ENCODE measurements around the gene MPZL3.
A peak's percentile ranks its signal among the peaks of the same experiment; 100 is the strongest.

Gene MPZL3

DNA sequence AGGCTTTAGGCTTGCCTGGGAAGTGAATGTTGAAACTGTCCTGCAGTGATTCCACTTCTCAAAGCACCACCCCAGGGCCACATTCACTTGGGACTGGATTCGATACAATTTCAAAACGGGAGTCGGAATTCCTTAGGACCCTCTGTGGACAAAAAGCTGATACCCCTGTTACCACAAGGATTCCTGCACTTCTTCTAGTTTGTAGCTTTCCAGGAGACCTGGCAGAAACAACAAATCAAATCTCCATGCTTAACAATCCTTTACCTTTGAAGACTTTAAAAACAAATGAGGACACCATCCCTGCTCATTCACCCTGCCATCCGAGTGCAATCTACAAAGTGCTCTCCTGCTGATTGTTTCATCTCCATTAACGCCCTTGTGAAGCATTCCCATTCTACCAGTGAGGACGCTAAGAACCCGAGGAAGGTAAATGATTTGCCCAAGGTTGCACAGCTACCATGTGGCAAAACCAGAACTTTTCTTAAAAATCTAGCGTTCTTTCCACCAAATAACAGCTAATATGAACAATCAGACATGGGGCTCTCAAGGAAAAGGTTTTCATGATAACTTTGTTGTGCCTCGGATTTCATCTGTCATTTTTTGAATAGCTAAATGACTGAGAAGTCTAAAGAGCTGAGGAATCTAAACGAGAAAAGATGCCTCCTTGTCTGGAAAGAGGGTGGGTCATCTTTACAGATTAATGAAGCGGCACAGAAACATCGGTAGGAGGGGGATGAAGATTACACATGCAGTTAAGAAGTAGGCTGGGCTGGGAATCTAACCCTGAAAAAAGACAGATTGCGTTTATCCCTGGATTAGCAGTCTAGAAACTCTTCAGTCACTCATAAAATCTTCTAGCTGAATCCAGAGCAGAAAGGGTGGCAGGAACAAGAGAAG, 12.7 kb upstream of the MPZL3 start:
- DNase-seq: no peak

DNA sequence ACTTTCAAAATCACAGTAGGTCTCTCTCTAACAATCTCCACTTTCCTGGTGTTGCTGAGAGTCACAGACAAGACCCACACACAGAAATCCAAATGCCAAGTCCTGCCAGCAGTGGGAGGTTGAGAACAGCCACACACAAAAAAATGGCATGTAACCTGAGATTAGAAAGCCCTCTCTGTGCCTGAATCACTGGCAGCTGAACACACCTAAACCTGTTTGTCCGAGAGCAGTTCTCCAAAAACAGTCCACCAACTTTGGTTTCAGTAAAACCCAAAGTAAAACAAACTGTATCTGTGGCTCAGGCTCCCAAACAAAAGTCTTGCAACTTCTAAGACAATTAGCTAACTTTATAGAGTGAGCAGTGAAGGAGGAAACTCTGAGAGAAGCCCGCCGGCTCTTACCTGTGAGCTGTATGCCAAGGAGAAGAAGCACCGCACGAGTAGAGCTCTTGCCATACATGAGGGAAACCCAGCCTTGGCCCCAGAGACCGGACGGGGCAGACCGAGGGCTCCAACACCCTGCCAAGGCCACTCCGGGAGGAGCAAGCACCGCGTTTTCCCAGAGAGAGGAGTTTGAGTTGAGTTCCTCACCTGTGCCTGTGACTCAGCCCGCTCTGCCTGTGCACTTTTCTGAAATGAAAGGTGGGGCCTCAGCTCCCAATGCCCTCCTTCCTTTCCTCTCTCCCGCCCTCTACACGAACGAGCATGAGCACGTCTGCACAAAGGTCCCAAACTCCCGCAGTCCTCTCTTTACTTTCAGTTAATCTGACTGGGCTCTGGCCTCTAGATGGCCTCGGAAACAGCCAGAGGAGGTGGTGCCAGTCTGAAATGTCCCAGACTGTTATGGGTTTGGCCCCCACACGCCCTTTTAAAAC, 11.8 kb upstream of the MPZL3 start, which contains the start of gene MPZL2:
Gene MPZL2, minus strand, starts transcription at position 603 of the 874 bp plus-strand sequence. Its CDS starts 144 bp downstream, at position 459.
- DNase-seq: peak; percentile 39

DNA sequence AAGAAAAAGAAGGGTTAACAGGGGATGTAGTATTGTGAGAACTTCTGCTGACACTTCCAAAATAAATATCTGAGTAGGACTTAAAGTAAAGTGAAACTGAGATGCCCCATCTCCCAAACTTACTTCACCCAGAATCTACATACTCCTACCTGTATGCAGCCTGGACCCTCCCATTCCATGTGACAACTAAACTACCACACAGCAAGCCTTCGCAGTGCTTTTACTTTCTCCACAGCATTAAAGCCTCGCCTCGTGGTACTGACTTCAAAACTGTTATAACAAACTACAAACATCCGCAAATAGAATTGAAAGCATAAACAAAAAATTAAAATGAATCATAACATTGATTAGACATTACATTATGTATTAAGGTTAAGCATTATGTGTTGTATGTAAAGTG, 10.9 kb upstream of the MPZL3 start:
- DNase-seq: no peak

DNA sequence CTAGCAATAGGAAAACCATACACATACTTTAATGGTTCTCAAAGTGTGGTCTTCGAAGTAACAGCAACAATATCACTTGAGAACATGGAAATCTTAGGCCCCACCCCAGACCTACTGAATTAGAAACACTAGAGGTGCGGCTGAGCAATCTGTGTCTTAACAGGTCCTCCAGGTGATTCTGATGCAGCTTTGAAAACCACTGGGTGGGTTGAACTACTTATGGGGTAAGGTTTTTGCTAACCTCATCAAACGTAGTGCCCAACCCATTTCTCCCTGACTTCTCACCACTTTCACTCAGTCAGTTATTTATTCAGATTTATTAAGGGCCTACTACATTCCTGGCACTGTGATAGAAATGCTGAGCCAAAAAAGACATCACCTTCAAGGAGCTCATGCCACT, 8.2 kb upstream of the MPZL3 start:
- no peak for DNase-seq

DNA sequence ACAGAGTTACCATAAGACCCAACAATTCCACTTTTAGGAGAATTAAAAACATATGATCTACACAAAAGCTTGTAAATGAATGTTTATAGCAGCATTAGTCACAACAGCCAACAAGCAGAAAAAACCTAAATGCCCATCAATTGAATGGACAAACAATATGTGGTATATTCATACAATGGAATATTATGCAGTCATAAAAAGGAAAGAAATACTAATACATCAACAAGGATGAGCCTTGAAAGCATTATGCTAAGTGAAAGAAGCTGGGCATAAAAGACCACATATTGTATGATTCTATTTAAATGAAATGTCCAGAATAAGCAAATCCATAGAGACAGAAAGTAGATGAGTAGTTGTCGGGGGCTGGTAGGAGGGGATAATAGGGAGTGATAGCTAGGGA, 7.0 kb upstream of the MPZL3 start:
- DNase-seq: no peak

DNA sequence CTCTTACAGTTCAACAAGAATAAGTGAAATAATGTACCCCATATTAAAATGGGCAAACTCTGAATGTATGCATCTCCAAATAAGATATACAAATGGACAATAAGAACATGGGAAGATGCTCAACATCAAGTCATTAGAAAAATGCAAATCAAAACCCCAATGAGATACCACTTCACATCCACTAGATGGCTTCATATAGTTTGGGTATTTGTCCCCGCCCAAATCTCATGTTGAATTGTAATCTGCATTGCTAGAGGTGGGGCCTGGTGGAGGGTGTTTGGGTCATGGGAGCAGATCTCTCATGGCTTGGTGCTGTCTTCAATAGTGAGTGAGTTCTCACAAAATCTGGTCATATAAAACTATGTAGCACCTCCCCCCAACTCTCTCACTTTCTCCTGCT, 6.2 kb upstream of the MPZL3 start:
- no peak for DNase-seq

DNA sequence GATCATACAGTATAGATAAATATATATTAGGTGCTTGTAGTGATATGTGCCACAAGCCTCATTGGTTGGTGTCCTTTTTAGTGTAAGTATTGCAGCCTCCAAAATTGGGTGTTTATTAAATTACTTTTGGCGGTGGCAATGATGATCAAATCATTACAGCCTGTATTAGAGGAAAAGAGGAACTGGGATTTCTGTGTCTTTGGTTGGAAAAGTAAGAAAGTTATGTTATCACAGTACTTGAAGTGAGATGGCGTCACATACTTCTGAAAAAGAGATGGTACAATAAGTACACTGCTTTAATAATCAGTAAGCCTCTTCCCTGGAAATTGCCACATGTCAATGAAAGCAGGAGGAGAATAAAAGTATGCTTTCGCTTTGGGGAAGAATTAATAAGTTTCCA, 523 bp upstream of the MPZL3 start:
- DNase-seq: no peak

DNA sequence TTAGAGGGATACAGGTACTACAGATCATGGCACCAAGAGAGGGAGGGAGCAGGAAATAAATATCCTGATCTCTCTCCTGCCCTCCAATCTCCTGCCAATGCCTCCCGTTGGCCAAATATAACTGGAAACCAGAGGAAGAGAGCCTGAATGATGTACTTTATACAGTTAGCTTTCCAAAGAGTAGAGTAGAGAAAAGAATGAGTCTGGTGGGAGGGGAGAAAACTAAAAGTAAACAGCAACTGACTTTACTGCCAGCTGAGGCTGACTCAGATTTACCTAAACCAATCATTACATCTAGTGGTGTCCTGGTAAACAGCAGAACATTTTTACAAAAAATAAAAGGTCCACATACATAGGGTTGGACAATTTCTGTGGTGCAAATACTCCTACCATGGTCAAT, 5.1 kb downstream of the MPZL3 start:
- DNase-seq: no peak

DNA sequence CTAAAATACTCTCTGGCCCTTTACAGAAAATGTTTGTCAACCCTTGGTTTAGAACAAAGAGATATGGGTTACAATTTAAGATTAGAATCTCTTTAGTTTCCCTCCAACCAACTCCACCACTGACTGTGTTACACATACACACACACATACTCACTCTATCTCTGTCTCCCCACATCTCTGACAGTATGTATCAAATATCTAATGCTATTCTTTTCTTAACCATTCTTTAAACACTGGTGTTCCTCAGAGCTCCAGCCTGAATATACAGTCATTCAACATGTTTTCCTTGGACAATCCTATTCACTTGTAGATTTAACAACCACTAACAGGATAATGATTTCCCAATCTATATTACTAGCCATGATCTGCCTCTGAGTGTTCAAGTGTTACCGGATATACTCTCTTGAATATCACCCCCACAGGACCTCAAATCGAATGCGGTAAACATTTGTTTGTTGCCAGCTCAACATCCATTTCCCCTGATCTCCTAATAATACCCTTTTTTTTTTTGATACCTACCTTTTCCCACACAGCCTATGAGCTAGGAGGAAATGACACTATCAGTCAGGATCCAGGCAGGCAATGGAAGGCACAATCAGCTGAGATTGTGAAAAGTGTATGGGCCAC, 6.1 kb downstream of the MPZL3 start:
- no peak for DNase-seq

DNA sequence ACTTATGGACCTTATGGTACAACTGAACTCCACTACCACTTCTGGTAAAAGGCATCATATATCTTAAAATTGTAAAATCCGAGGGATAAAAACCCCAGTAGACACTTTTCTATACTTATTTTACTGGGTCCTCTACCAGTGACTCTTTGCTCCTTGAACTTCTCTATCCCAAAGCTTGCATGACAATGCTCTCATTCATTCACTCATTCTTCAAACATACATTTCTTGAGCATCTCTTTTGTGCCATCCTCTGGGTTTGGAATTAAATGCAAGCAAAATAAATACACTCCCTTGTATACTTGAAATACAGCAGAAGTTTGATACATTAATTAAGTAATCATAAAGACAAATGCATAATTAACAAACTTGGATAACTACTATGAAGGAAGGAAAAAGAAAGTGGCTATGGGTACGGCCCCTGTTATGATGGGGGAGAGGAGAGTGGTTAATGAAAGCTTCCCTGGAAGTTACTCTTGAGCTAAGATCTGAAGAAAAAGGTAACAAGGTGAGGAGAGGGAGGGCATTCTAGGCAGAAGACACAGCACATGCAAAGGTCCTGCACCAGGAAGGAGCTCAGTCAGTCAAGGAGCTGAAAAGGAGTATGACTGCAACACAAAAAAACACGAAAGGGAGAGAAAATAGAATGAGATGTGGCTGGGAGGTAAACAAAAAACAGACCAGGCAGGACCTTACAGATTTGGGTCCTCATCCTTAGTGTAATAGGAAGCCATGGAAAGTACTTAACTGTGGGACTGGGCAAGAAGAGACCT, 8.0 kb downstream of the MPZL3 start:
- DNase-seq: no peak

DNA sequence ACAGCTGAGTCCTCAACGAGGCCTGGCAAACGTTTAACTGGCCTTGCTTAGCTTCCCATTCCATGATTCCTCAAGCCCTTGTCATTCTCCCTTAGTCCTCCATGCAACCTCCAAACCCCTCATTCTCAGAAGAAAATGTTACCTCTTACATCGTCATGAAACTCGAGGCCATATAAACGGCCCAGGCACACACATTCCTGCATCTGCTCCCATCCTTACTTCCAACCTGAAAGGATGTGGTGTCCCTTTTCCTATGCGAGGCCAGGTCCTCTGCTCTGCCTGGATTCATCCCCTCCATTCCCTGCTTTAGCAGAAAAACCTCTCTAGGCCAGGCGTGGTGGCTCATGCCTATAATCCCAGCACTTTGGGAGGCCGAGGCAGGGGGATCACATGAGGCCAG, 9.0 kb downstream of the MPZL3 start:
- DNase-seq: no peak

DNA sequence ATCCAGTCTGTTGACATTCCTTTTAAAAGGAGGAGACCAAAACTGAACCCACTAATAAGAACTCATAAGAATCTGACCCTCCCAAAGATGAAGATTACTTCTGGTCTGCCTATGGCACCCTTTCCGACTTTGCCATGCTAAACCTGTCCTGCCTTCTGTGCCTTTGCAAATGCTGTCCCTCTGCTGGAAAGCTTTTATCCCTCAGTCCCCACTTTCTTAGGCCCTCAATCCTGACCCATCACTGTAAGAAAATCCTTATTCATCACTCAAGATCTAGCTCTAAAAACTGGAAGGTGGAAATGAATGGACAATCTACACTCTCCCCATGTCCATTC, 10.4 kb downstream of the MPZL3 start:
- no peak for DNase-seq

DNA sequence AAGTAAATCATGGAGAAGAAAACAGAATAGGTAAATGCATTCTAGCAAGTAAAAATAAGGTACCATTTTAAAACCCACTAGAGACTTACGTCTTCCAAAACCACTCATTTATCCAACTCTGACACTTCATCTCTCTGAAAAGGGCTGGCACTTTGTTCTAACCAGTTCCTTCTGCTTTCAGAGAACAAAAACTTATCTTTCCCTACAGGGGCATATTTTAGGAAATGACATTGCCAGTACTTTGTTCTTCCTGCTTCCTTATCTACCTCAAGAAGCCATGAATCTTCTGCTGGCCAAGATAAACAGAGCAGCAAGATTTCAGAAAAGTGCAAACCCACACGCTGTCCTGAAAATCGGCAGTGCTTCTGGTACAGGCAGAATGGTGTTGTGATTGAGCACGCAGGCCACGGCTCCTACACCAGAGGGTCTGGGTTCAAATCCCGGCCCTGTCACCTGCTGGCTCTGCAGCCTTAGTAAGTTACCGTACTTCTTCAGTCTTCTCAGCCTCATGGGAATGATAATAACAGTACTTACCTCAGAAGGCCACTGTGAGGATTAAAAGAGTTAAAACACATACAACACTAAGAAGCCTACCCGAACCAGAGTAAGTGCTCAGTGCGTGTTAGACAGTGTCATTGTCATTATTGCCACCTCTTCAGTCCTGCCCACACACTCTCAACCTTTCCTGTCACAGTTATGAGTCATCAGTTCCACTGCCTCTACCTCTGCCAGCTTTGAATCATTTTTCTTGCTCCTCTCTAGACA, 11.0 kb downstream of the MPZL3 start:
- no peak for DNase-seq

DNA sequence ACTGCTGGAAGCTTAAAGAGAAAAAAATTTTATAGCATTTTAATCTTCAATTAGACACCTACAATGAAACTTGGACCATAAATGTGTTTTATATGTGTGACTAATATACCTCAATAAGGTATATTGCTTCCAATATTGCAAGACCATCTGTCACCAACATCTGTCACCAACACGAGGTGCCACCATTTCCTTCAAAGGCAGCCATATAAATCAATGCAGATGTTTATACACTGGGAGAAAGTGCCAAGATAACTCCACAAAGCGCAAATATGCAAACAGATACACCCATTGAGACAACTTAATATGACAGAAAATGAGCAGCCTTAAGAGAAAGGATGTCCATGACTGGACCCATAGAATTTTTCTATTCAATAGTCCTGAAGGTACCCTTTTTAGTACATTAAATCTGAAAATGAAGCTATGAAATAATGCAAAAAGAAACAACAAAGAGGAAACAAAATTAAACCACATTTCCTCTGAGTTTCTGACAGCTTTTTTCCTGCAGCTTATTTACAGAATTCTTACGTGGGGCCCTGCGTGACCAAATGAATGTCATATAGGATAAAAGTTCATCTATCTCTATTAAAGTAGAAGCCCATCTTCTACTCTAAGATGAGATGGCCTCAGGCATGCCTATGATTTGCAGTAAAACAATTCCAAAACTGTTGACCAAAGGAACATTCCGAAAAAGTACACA, 12.5 kb downstream of the MPZL3 start:
- DNase-seq: no peak

DNA sequence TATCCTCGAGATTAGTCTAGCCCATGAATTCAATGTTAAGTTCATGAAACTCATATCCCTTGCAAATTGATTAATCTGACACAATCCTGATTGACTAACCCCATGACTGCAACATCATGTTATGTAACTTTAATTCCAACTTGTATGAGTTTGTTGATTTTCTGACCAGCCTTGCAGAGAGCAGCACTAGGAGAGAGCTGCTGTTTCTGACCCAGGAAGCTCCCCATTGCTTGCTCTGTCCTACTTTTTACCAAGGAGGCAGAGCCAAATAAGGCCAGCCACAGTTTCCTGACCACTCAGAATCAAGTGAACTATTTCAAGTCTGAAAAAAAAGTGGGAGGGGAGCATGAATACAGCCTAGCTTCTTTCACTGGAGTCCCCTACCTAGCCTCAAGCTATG, 13.2 kb downstream of the MPZL3 start:
- DNase-seq: no peak

DNA sequence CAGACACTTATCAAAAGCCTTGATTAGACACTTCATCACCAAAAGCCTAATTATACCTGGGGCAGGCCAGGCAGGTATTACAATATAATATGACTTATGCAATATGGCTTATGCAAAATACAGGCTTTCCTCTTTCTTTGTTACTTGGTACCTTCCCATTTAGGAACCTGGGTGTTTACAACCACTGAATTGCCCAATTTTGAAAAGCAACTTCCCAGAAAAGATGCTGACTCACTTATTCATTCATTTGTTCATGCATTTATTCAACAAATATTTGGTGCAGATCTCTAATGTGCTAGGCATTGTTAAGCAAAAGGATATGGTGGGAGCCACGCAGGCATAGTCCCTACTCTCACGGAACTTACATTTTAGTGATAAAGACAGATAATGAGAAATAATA, 13.7 kb downstream of the MPZL3 start:
- no peak for DNase-seq

DNA sequence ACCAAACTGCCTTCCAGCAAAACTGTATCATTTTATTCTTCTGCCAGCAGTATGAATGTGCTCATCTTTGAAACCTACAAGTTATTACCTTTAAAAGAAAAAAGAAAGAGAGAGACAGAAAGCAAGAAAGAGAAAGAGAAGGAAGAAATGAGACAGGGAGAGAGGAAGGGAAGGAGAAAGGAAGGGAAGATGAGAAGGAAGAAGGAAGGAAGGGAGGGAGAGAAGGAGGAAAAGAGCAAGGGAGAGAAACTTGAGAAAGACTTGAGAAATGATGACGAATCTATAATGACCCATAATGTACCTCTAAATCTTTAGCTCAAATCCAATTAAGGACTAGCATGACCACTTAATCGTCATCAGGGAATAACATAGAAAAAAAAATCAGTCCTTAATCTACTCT, 16.0 kb downstream of the MPZL3 start:
- no peak for DNase-seq

DNA sequence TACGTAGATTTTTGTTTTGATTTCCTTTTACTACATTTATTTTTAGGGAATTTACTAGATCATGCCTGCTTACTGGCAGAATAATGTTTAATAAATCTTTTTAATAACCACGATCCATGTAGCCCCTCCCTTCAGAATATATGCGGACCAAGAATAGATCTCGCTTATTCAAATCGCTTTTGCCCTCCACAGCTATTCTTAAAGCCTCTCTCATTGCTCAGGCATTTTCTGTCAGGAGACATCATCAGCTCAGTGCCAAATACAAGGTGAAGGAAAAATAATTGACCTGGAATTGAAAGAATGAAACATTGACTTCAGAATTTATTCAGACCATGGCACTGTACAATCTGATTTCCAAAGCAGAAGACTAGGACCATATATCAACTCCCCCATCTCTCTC, 17.3 kb downstream of the MPZL3 start:
- DNase-seq: no peak

DNA sequence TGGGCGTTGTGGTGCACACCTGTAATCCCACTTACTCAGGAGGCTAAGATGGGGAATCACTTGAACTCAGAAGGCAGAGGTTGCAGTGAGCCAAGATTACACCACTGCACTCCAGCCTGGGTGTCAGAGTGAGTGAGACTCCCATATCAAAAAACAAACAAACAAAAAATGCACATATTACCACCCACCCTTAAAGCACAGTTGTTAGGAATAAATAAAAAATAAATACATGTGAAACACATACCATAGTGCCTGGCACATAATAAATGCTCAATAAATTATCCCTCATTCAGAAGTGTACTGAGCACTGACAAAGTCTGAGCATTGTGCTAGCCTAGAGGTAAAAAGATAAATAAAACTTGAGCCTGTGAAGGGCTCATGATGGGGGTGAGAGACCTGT, 18.3 kb downstream of the MPZL3 start:
- no peak for DNase-seq

DNA sequence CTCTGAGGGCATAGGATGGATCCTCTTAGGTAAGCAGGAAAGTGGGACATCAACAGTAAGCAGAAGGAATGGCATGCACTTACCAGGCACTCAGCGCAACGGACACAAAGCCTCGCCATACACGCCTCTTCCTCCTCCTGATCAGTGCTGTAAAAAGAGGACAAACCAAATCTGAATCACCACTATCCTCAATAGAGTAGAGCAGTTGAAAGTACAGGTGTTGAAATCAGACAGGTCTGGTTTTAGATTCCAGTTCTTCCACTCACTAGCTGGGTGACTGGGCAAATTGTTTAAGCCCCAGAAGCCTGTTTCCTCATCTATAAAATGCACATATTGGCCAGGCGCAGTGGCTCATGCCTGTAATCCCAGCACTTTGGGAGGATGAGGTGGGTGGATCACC, 18.8 kb downstream of the MPZL3 start:
- no peak for DNase-seq

DNA sequence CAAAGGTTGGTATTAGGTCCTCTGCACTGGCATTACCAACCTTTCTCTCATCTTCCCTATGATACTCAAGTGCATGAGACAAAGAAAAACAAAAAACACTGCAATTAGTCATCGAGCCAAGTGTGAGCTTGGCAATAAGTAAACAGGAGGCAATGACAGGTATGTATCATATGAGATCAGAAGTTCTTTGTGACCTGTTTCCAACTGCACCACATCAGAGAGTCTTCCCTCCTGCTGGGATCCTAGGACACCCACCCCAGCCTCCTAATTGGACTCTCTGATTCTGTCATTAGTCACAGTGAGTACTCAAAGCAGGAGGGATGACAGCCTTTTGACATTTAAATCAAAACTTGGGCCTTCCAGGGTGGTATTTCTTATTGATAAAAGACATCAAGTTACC, 19.5 kb downstream of the MPZL3 start:
- DNase-seq: no peak

DNA sequence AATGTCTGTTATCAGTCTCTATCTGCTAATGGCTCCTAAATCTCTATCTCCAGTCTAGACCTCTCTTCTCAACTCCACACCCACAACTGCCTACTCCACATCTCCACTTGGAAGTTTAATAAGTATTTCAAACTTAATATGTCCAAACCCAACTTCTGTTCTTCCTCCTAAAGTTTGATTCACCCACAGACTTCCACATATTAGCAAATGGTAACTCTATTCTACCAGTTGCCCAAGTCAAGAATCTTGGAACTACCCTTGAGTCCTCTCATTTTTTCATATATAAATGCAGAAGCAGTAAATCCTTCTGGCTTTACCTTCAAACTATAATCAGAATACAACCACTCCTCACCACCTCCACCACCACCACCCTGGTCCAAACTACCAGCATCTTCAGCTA, 20.7 kb downstream of the MPZL3 start:
- no peak for DNase-seq

Measured in NCI-H146 (cell line).